ENCODE data around the gene ST3GAL3. TPM values are rescaled to one million over a fixed set of nuclear protein-coding genes. Genes with fewer than 3 reads are reported as not detected.
"Not testable (repeated sequence)": the region's sequence is repeated elsewhere in the genome, so short reads cannot be mapped to it uniquely, and the experiment has no call there.

Gene ST3GAL3
- total RNA-seq, 1 donor from 2014 or later = 16.5 TPM

- no peak overlapping the region for H3K27ac Mint-ChIP-seq (ENCODE audit: unreplicated experiment)
These were observed 124.5 kb downstream of the ST3GAL3 start for GRCh38 chr1:43831851-43832250.

GRCh38 chr1:43832255-43832654, 124.9 kb downstream of the ST3GAL3 start:
- Mint-ChIP-seq H3K36me3 (ENCODE audit: unreplicated experiment) (no peaks in the 10 kb centered on the region), H3K4me1 (ENCODE audit: low read depth, unreplicated experiment) (peaks cover 10% of the 10 kb centered on the region), H3K27me3 (ENCODE audit: unreplicated experiment) (peaks cover 3% of the 10 kb centered on the region), H3K9me3 (ENCODE audit: unreplicated experiment) (peaks cover 2% of the 10 kb centered on the region), H3K27ac (ENCODE audit: unreplicated experiment) (no peak overlapping the region), H3K4me3 (ENCODE audit: unreplicated experiment) (no peak overlapping the region)
- DNase-seq = no peak
- no peak for TF ChIP-seq CTCF (IDR thresholded peaks at IDR 0.05; ENCODE audit: partially characterized antibody, unreplicated experiment)

More at GRCh38 chr1:43831851-43832250, 124.5 kb downstream of the ST3GAL3 start:
- no peak for DNase-seq
- Mint-ChIP-seq H3K36me3 (ENCODE audit: unreplicated experiment) (no peaks in the 10 kb centered on the region), H3K4me3 (ENCODE audit: unreplicated experiment) (no peak overlapping the region), H3K27me3 (ENCODE audit: unreplicated experiment) (peaks cover 3% of the 10 kb centered on the region), H3K4me1 (ENCODE audit: low read depth, unreplicated experiment) (peaks cover 10% of the 10 kb centered on the region), H3K9me3 (ENCODE audit: unreplicated experiment) (peaks cover 2% of the 10 kb centered on the region)
- no peak for TF ChIP-seq CTCF (IDR thresholded peaks at IDR 0.05; ENCODE audit: partially characterized antibody, unreplicated experiment)

- H3K27me3 Mint-ChIP-seq (ENCODE audit: unreplicated experiment) = peaks cover 3% of the 10 kb centered on the region
- no peak for TF ChIP-seq CTCF (IDR thresholded peaks at IDR 0.05; ENCODE audit: partially characterized antibody, unreplicated experiment)
- H3K4me1 Mint-ChIP-seq (ENCODE audit: low read depth, unreplicated experiment) = peaks cover 10% of the 10 kb centered on the region
- H3K4me3 Mint-ChIP-seq (ENCODE audit: unreplicated experiment) = no peak overlapping the region
- no peak for DNase-seq
- H3K36me3 Mint-ChIP-seq (ENCODE audit: unreplicated experiment) = no peaks in the 10 kb centered on the region
- H3K27ac Mint-ChIP-seq (ENCODE audit: unreplicated experiment) = no peak overlapping the region
- H3K9me3 Mint-ChIP-seq (ENCODE audit: unreplicated experiment) = peaks cover 2% of the 10 kb centered on the region
These were observed 125.7 kb downstream of the ST3GAL3 start for GRCh38 chr1:43832998-43833397.

GRCh38 chr1:43833902-43834279, 126.6 kb downstream of the ST3GAL3 start:
- H3K36me3 Mint-ChIP-seq (ENCODE audit: unreplicated experiment); H3K9me3 Mint-ChIP-seq (ENCODE audit: unreplicated experiment); H3K27ac Mint-ChIP-seq (ENCODE audit: unreplicated experiment); H3K4me3 Mint-ChIP-seq (ENCODE audit: unreplicated experiment); H3K27me3 Mint-ChIP-seq (ENCODE audit: unreplicated experiment); H3K4me1 Mint-ChIP-seq (ENCODE audit: low read depth, unreplicated experiment); DNase-seq: not testable (repeated sequence)

- H3K4me3 Mint-ChIP-seq (ENCODE audit: unreplicated experiment) = no peak overlapping the region
- no peaks in the 10 kb centered on the region for H3K36me3 Mint-ChIP-seq (ENCODE audit: unreplicated experiment)
- no peak for DNase-seq
- H3K27me3 Mint-ChIP-seq (ENCODE audit: unreplicated experiment) = peaks cover 3% of the 10 kb centered on the region
- peaks cover 2% of the 10 kb centered on the region for H3K9me3 Mint-ChIP-seq (ENCODE audit: unreplicated experiment)
- H3K4me1 Mint-ChIP-seq (ENCODE audit: low read depth, unreplicated experiment) = peaks cover 10% of the 10 kb centered on the region
- TF ChIP-seq CTCF (IDR thresholded peaks at IDR 0.05; ENCODE audit: partially characterized antibody, unreplicated experiment) = no peak
- no peak overlapping the region for H3K27ac Mint-ChIP-seq (ENCODE audit: unreplicated experiment)
These were observed 127.1 kb downstream of the ST3GAL3 start for GRCh38 chr1:43834280-43835081.
